Lung (tissue), 12 donors: Measurements from ENCODE around the gene LDB2. TPM values are rescaled to one million over a fixed set of nuclear protein-coding genes. Genes with fewer than 3 reads are reported as not detected.

Experiments used
- ATAC-seq: fragments of 200-7000 bp; cut with Tn5 transposase; one replicate; pipeline ENCODE4 v1.9.1; 2020; ENCODE audit warnings: moderate number of reproducible peaks; ENCODE audit not compliant: insufficient read depth, low FRiP score
- DNase-seq, 3 donors: peaks; one replicate each; pipeline ENCODE4 v3.0.0-alpha.2; 2013 to 2017
- H3K27ac ChIP-seq, 2 donors: one replicate each; pipeline ENCODE4 v1.5.1; 2013; ENCODE audit warnings: mild to moderate bottlenecking in 2 of 2, moderate library complexity in 2 of 2, control low read depth in 1 of 2, inconsistent platforms in 1 of 2, low read depth in 1 of 2, low read length in 1 of 2
- H3K27me3 ChIP-seq, 3 donors: one replicate each; pipeline ENCODE4 v1.5.1; 2013; ENCODE audit warnings: low read length in 2 of 3; ENCODE audit not compliant: control insufficient read depth in 3 of 3, insufficient read depth in 3 of 3
- H3K36me3 ChIP-seq, 4 donors: one replicate each; pipeline ENCODE4 v1.5.1; 2013; ENCODE audit warnings: low read length in 4 of 4, mild to moderate bottlenecking in 1 of 4, moderate library complexity in 1 of 4; ENCODE audit not compliant: control insufficient read depth in 4 of 4, insufficient read depth in 4 of 4
- H3K4me1 ChIP-seq, 5 donors: one replicate each; pipeline ENCODE4 v1.5.1; 2013; ENCODE audit warnings: low read length in 5 of 5, mild to moderate bottlenecking in 2 of 5, moderate library complexity in 1 of 5; ENCODE audit not compliant: control insufficient read depth in 5 of 5, insufficient read depth in 5 of 5
- H3K4me3 ChIP-seq: one replicate; pipeline ENCODE4 v1.5.1; 2013; ENCODE audit warnings: mild to moderate bottlenecking, control low read depth, moderate library complexity
- H3K9ac ChIP-seq, 2 donors: one replicate each; pipeline ENCODE4 v1.5.1; 2013; ENCODE audit warnings: low read length in 2 of 2, control low read depth in 1 of 2; ENCODE audit not compliant: insufficient read depth in 1 of 2
- H3K9me3 ChIP-seq, 4 donors: one replicate each; pipeline ENCODE4 v1.5.1; 2013; ENCODE audit warnings: low read length in 3 of 4, mild to moderate bottlenecking in 1 of 4, moderate library complexity in 1 of 4; ENCODE audit not compliant: control insufficient read depth in 4 of 4, insufficient read depth in 3 of 4
- WGBS, 2 donors: extraction: QIAGEN DNeasy Blood & Tissue Kit; methylation state at CpG; one replicate each; pipeline ENCODE4 v1.1.7; 2013; 5-methylcytosine and 5-hydroxymethylcytosine counted together
- polyA plus RNA-seq, 2 donors: library from polyadenylated mRNA; stranded (reverse); fragments of 200-250 nt; gene quantifications; one replicate each; pipeline ENCODE4 v1.2.1, GENCODE V29; 2013
- total RNA-seq, 2 donors: library from RNA; depleted of rRNA in 1 of 2; stranded (reverse); fragments of >200 nt in 1 of 2; gene quantifications; one replicate each; pipeline ENCODE4 v1.2.1, GENCODE V29; 2014 to 2021
- TF ChIP-seq, protein P1 (sequence below): IDR thresholded peaks from 2 replicates; pipeline ENCODE4 v1.5.1; 2012; ENCODE audit warnings: mild to moderate bottlenecking; ENCODE audit errors: control extremely low read depth, extremely low read depth
- donor health status: control.
- donor health status: control.
- donor health status: Bipolar disorder and iron deficiency.
- donor health status: healthy.
- donor health status: DM: yes; HTN: yes; CAD: no.

Gene LDB2
- total and polyA plus RNA-seq, 4 donors, result 18.1 to 147 (median 46.1) TPM

DNA sequence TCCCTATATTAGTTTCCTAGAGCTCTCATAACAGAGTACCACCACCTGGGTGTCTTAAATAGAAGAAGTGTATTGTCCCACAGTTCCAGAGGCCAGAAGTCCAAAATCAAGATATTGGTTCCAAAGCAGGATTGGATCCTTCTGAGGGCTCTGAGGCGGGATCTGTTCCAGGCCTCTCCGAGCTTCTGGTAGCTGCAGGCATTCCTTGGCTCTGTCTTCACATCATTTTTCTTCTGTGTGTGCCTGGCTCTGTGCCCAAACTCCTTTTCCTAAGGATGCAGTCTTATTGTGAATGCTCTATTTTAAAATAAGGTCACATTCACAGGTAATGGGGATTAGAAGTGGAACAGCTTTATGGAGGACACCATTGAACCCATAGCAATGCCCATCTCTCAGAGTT lies 418.4 kb downstream of the LDB2 start:
- TF ChIP-seq, protein P1, sequence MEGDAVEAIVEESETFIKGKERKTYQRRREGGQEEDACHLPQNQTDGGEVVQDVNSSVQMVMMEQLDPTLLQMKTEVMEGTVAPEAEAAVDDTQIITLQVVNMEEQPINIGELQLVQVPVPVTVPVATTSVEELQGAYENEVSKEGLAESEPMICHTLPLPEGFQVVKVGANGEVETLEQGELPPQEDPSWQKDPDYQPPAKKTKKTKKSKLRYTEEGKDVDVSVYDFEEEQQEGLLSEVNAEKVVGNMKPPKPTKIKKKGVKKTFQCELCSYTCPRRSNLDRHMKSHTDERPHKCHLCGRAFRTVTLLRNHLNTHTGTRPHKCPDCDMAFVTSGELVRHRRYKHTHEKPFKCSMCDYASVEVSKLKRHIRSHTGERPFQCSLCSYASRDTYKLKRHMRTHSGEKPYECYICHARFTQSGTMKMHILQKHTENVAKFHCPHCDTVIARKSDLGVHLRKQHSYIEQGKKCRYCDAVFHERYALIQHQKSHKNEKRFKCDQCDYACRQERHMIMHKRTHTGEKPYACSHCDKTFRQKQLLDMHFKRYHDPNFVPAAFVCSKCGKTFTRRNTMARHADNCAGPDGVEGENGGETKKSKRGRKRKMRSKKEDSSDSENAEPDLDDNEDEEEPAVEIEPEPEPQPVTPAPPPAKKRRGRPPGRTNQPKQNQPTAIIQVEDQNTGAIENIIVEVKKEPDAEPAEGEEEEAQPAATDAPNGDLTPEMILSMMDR, result no peak
- Histone ChIP-seq H3K27ac (no peak overlapping the region), H3K4me3 (no peak overlapping the region), H3K9me3 (no peaks in the 10 kb centered on the region), H3K9ac (no peak overlapping the region), H3K36me3 (no peaks in the 10 kb centered on the region), H3K4me1 (peaks cover 0 to 18% (median 5%) of the 10 kb centered on the region in 5 donors), H3K27me3 (no peaks in the 10 kb centered on the region)
- WGBS, 2 donors, result 58 to 80% methylated on average over 2 of the region's 2 CpGs
- DNase-seq, result peak; percentile 43 to 69 (median 58)
- ATAC-seq, result no peak

DNA sequence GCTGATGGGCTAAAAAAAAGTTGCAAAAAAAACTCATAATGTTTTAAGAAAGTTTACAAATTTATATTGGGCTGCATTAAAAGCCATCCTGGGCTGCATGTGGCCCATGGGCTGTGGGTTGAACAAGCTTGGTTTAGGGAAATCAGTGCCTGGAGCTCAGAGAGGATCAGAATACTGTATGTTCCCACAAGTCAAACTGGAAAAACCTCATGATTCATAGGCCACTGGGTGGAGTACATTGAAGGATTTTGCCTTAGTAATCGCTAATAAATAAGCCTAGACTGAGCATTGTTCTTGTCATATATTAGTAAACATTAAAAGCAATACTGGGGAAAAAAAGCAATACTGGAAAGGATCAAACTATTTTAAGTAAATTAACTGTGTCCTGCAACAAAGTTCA lies 425.9 kb downstream of the LDB2 start:
- H3K4me1 ChIP-seq, result no peaks in the 10 kb centered on the region
- WGBS, 2 donors, result 97 to 100% methylated on average over 1 of the region's 1 CpG
- H3K9ac ChIP-seq, result no peak overlapping the region
- no peak overlapping the region for H3K4me3 ChIP-seq
- no peaks in the 10 kb centered on the region for H3K36me3 ChIP-seq
- H3K27ac ChIP-seq, result no peak overlapping the region
- peaks cover 0 to 13% (median 2%) of the 10 kb centered on the region in 4 donors for H3K9me3 ChIP-seq
- DNase-seq (no peak), ATAC-seq (no peak)
- no peaks in the 10 kb centered on the region for H3K27me3 ChIP-seq
- TF ChIP-seq, protein P1, result no peak

DNA sequence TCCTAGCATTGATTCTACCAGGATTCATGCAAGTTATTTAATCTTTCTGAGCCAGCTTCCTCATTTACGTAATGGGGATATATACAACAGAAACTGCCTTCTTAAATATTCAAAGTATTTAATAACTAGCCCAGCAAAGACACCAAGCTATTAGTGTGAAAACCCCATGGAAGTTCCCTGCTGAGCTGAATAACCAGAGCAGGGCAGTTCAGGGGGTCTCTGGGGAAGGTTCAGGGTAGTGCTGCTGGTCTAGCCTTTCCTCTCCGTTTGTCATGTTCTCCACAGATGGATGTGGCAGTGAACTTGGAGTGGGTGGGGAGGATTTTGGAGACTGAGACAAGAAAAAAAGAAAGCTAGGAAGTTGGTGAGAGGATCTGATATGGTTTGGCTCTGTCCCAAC lies 431.4 kb downstream of the LDB2 start:
- WGBS, 2 donors, result 80 to 90% methylated on average over 2 of the region's 2 CpGs
- TF ChIP-seq, protein P1, result no peak

DNA sequence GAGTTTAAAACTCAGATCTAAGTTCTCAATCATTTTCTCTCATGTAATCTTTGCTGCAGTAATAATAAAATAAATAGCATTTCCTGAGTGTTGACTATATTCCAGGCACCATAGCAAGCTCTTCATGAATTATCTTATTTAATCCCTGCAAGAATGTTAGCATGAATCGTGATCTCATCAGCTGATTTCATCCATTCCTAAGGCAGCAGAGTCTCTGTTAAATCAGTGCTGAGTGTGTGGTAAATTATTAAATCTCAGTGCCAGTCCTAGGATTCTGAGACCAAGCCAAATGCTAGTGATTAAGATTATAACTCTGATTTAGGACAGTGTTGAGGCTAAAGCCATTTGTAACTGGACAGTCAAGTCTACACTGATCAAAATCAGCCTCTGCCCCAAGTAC lies 431.9 kb downstream of the LDB2 start:
- 88 to 96% methylated on average over 1 of the region's 1 CpG for whole genome bisulfite sequencing, 2 donors
- H3K4me1 ChIP-seq, result no peaks in the 10 kb centered on the region
- DNase-seq, result no peak
- TF ChIP-seq, protein P1, result no peak
- H3K27me3 ChIP-seq, result no peaks in the 10 kb centered on the region
- H3K36me3 ChIP-seq, result no peaks in the 10 kb centered on the region
- no peaks in the 10 kb centered on the region for H3K9me3 ChIP-seq
- no peak overlapping the region for H3K9ac ChIP-seq
- H3K4me3 ChIP-seq, result no peak overlapping the region
- H3K27ac ChIP-seq, result no peak overlapping the region
- ATAC-seq, result no peak

More for the DNA sequence above, 431.4 kb downstream of the LDB2 start:
- Histone ChIP-seq H3K9me3 (no peaks in the 10 kb centered on the region), H3K4me3 (no peak overlapping the region), H3K27ac (no peak overlapping the region), H3K36me3 (no peaks in the 10 kb centered on the region), H3K27me3 (no peaks in the 10 kb centered on the region), H3K9ac (no peak overlapping the region), H3K4me1 (no peaks in the 10 kb centered on the region)
- no peak for DNase-seq
- no peak for ATAC-seq
